Activated T-cell treated with anti-CD3 and anti-CD28 coated beads, Interleukin-2, amount 50 U/mL, for 48 hours (primary cell): ENCODE data around the gene PRDM5.

Source experiments
- DNase-seq, 2 experiments: peaks; one replicate each; pipeline ENCODE4 v3.0.0-alpha.2; 2020

Gene PRDM5

DNA sequence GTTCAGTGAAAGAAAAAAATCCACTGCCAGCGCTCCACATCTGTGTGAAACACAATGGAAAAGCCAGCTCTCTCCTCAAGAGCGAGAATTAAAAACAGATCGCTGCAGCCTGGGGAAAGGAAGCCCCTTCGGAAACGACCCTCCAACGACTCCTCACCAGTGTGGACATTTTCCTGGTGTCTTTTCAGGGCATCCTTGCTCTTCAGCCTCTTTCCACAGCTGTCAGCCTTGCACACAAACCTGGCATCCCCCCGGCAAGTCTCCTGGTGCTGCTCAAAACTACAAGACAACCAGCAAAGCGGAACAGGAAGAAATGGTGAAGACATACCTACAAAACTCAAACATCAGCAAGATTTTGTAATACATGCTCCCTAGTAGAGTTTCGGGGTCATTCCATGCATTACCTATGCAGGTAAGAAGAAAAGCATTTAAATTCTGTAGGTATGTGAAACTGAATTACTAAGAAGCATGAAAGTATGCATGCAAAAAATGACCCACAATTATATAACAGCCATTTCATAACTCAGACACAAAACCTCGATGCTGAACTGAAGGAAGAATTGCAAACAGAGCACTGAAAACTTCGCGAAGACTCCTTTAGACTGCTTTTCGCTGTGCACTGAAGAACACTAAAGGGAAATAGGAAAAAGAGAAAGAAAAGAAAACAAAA lies 106.1 kb downstream of the PRDM5 start:
- no peak for DNase-seq

DNA sequence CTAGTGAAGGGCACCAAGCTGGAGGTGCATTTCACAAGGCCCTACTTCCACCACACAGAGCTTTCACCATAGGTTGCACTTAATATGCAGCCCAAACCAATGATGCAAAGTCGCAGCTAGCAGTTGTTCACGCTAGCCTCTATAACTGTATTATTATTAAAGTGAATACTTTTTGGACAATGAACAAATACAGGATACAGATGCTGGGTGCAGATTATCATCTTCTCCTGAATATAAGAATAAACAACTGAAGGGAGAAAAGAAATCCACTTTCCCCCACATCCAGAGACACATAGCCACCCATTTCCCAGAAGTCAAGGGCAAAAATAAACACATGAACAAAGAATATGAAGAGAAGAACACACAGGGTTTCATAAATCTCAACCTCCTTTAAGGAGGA lies 107.2 kb downstream of the PRDM5 start:
- DNase-seq = no peak

GRCh38 chr4:120814886-120815285 lies 107.6 kb downstream of the PRDM5 start:
- DNase-seq = no peak

GRCh38 chr4:120812216-120812615 lies 110.3 kb downstream of the PRDM5 start:
- no peak for DNase-seq

DNA sequence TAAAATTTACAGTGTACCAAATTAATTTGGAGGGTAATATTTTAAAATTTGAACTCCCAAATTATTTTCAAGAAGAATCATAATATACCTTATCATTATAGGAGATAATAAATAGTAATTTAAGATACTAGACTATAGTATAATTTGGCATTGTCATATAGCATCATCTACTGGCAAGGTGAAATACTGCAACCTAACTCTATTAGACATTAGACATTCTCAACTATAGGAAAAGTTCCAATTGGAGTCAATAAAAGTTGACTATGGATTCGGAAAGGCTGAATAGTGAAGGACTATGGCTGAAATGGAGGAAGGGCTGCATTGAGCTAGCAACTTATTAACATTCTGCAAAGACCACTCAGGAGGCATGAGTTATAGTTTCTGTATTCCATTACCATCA lies 113.0 kb downstream of the PRDM5 start:
- no peak for DNase-seq

DNA sequence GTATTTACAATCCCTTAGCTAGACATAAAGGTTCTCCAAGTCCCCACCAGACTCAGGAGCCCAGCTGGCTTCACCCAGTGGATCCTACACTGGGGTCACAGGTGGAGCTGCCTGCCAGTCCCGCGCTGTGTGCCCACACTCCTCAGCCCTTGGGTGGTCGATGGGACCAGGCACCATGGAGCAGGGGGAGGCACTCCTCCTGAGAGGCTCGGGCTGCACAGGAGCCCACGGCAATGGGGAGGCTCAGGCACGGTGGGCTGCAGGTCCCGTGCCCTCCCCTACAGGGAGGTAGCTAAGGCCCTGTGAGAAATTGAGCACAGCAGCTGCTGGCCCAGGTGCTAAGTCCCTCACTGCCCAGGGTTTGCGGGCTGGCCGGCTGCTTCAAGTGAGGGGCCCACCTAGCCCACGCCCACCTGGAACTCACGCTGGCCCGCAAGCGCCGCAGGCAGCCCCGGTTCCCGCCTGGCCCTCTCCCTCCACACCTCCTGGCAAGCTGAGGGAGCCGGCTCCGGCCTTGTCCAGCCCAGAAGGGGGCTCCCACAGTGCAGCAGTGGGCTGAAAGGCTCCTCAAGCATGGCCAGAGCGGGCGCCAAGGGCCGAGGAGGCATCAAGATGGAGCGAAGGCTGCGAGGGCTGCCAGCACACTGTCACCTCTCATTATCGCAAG lies 113.9 kb downstream of the PRDM5 start:
- no peak for DNase-seq

DNA sequence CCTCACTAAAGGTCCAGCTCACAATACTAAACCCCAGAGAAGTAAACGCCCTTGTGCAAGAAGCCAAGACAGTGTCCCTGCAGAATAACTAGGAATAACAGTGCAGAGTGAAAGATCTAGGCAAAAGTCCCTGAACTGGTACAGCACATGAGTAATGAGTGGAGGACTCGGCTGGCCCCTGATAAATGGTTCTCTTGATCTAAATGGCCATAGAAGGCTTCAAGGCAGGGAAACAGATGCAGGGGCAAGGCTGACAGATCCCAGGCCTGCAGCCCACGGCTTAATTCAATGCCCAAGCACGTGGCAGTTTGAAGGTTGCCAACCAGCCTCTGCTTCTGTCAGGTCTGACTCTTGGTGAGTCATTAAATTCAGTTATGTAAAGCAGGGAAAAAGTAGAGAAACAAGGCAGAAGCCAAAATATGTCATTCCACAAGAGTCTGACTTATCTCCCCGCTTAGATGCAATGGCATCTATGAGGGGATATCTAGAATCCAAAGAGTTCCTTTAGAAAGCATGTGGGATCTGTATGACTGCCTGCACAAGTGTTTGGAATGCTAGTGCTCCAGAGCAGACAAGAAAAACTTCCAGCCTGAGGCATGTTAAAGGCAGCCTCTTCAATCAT lies 121.3 kb downstream of the PRDM5 start:
- DNase-seq = no peak

DNA sequence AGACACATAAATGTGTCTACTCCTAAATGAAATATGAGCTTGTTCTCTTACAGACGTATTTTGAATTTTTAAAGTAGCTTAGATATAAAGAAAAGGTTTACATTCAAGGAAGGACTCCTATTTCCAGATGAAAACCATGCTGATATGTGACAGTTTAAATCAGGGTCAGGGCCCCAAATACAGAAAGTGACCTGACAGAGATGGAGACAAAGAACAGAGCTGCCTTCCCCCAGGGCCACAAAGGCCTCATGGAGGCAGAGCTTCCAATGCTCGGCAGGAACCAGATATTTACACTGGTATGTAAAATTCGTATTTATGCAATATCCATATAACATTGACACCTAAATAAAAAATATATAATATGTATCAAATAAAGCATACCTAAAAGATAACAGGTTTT lies 124.0 kb downstream of the PRDM5 start:
- DNase-seq = no peak

GRCh38 chr4:120796271-120796670 lies 126.3 kb downstream of the PRDM5 start:
- no peak for DNase-seq

GRCh38 chr4:120785202-120785601 lies 137.3 kb downstream of the PRDM5 start:
- no peak for DNase-seq

DNA sequence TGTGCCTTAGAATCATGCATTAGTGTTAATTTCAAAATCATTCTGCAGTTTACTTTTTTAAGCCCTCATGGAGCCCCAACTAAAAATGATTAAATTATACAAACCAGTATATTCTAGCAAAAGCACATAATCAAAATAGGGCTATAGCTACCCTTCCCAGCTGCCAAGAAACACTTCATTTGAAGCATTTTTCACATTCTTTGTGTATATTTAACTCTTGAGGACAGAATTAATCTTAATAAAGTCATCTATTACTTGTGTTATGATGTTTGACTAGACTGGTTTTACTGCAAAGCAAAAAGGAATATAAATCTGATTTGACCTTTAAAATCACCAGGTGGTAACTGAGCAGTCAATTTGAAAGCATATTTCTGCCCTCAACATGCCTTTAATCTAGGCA lies 145.1 kb downstream of the PRDM5 start:
- no peak for DNase-seq

- no peak for DNase-seq
These were observed 147.1 kb downstream of the PRDM5 start for GRCh38 chr4:120775431-120775830.

GRCh38 chr4:120773641-120774040 lies 148.9 kb downstream of the PRDM5 start:
- no peak for DNase-seq

GRCh38 chr4:120771907-120772306 lies 150.6 kb downstream of the PRDM5 start:
- no peak for DNase-seq

DNA sequence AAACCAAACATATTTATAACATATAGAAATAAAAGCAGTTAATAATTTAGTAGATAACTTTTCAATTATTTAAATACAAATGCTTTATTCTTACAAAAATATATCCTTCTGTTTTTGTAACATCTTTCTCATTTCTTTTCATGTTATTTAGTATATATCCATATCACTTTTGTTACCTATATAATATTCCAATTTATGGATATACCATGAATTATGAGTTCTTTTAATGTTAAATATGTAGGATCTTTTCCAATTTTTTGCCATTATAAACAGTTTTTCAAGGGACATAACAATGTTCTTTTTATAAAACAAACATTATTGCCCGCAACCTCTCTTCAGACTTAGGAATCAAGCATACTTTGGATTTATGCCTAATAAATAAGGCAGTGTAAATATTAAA lies 151.6 kb downstream of the PRDM5 start:
- DNase-seq = no peak

DNA sequence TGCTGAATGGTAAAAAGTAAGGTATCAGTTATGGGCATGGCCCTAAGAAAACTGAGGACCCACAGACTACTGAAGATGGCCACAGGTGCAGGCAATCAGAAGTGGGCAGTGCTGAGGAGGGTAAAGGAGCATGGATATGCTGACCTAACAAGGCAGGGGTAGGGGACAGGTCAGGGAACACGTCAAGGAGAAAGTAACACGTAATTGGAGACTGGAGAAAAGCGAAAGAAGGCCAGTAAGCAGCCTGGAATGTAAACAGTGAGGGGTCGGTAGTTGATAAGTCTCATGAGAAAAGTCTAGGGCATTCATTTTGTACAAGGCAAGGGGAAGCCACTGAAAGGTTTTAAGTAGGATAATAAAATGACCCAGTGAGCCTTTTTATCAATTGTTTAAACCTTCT lies 153.3 kb downstream of the PRDM5 start:
- DNase-seq = no peak

GRCh38 chr4:120765260-120765680 lies 157.3 kb downstream of the PRDM5 start:
- DNase-seq = no peak

DNA sequence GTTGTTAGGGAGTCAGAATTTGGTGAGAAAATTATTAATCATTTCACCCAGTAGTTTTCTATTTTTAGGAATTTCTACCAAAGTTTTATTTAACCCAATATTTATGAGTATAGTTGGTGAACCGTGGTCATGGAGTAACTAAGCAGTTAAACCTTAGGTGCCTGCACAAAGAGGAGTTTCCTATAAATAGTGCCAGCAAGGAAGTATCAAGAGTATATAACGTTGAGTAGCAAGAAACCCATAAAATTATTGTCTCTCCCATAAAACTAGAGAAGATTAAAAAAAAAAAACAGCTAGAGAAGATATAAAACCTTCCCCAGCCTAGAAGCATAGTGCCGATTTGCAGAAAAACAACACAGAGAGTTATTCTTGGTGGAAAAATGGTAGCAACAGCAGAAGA lies 158.9 kb downstream of the PRDM5 start:
- DNase-seq = no peak

DNA sequence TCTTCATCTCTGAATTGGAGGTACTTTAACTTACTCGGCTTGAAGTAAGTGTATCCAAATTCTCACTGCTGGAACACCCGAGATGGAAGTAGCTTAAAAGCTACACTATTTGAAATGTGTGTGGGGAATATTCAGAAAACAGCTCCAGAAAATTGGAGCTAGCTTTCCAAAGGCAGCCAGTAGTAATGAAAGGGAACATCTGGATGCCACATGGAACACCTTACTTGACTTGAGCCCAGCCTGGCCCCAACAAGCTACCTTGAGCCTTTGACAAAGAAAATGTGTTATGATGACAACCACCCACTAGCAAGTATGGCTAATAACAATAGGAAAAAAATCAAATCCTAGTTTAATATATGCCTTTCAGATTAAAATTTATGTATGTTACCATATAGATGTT lies 161.5 kb downstream of the PRDM5 start:
- DNase-seq = no peak

DNA sequence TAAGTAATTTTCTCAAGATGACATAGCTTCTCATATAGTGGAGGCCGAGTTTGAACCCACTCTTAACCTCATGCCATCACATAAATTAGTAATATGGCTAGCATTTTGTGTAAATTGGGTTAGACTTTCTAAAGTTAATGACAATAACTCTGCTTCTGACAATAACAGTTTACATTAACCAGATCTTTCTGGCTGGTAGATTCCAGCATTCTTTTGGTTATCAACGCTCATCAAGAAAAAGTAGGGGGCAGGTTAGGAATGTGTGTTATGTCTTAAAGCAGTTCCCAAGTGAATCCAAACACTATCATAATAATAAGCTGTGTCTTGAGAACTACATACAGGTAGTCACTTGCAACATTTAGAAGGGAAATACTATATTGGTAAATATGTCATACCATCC lies 162.5 kb downstream of the PRDM5 start:
- no peak for DNase-seq

- DNase-seq = no peak
These were observed 166.7 kb downstream of the PRDM5 start for GRCh38 chr4:120755864-120756263.

- no peak for DNase-seq
These were observed 167.9 kb downstream of the PRDM5 start for GRCh38 chr4:120754590-120754989.

GRCh38 chr4:120753854-120754253 lies 168.7 kb downstream of the PRDM5 start:
- no peak for DNase-seq

GRCh38 chr4:120750152-120750525 lies 172.4 kb downstream of the PRDM5 start:
- no peak for DNase-seq
